GM12801 (cell line): ENCODE measurements around the gene YJEFN3.

Source experiments
- TF ChIP-seq, protein P1 (sequence below): IDR thresholded peaks from one replicate; pipeline ENCODE4 v1.5.1; 2011; ENCODE audit warnings: control low read depth; ENCODE audit not compliant: insufficient read length; ENCODE audit errors: extremely low read depth

YJEFN3 gene

DNA sequence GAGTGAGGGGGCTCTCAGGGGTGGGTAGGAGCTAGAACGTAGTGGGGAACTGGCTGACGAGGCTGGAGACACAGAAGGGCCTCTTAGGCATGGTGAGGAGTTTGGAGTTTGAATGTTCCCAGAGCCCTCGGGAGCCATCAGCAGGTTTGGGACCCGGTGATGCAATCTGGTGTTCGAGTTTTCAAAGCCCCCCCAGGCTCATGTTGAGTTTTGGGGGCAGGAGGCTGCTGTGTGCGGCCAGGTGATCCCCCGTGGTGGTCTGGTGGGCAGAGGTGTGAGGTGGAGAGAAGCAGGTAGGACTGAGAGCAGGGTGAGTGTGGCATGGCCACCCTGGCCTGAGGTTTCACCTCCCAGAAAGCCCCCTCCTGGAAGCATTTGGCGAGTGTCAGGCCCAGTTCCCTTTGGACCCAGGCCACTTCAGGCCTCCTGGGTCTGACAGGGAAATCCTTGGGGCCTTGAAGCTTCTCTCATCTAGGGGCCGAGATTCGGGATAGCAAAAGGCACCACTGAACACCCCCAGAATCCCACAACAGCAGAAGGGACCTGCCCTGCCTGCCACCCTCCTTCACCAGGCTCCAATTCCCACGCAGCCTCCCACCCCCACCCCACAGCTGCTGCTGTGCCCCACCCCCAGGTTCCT is 1.2 kb downstream of the YJEFN3 start:
- TF ChIP-seq, protein P1, sequence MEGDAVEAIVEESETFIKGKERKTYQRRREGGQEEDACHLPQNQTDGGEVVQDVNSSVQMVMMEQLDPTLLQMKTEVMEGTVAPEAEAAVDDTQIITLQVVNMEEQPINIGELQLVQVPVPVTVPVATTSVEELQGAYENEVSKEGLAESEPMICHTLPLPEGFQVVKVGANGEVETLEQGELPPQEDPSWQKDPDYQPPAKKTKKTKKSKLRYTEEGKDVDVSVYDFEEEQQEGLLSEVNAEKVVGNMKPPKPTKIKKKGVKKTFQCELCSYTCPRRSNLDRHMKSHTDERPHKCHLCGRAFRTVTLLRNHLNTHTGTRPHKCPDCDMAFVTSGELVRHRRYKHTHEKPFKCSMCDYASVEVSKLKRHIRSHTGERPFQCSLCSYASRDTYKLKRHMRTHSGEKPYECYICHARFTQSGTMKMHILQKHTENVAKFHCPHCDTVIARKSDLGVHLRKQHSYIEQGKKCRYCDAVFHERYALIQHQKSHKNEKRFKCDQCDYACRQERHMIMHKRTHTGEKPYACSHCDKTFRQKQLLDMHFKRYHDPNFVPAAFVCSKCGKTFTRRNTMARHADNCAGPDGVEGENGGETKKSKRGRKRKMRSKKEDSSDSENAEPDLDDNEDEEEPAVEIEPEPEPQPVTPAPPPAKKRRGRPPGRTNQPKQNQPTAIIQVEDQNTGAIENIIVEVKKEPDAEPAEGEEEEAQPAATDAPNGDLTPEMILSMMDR, result no peak

DNA sequence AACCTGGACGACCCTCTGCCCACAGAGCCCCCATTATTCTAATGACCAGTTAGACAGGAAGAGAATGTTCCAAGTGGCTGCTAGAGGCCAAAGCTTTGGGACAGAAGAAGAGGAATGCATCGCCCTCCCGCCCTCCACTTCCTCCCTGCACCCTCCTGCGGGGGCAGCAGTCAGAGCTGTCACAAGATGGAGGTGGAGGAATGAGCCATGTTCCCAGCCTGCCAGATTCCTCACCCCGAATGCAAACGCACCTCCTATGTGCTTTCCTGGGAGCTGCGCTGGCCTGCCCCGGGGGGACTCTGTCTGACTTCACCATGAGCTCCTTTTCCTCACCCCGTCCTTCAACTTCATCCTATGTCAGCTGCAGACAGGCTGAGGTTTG is 1.7 kb downstream of the YJEFN3 start:
- TF ChIP-seq, protein P1, result no peak

DNA sequence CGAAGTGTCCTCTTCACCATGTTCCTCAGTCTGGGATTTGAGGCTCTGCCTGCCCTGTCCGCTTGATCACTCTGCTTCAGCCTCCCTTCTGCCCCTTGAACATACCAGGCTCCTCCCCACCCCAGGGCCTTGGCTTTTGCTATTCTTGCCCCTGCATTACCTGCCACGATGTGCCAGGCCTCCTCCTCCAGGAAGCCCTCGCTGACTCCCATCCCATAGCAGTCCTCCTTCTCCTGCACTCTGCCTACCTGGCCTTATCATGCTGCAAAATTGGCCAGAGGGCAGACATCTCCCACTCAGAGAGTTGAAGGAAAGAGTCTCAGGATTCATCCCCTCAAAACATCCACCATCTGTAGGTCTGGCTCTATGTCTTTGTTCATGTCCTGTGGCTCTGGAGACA is 2.2 kb downstream of the YJEFN3 start:
- TF ChIP-seq, protein P1, result no peak

DNA sequence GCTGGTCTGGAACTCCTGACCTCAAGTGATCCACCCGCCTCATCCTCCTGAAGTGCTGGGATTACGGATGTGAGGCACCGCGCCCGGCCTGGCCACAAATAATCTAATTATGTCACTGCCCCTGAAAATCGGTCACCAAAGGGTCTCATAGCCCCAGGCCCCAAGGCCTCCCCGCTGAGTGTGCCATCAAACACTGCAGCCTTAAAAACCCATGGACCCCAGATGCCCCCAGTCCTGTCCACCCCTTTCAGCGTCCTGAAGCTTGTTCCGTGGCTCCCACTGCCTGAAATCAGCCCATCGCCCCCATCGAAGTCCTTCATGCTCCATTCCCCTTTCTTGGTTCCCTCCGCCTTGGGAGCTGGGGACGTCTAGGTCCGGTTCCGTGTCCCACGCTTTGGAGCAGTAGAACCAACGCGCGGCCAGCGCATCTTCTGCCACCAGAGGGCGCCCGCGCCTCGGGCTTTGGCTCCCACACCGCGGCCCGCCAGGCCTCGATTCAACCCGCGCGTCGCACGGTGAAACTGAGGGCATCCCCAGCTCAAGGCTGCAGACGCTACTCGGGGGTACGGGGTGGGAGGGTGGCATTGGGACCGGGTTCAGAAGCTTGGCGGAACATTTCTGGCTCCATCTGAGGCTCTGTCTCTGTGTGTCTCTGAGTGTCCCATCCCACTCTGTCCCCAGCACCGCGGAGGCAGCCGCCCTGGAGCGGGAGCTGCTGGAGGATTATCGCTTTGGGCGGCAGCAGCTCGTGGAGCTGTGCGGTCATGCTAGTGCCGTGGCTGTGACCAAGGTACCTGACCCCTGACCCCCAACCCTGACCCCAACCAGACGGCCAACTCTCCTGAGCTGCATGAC is 3.5 kb downstream of the YJEFN3 start:
- TF ChIP-seq, protein P1, result no peak

DNA sequence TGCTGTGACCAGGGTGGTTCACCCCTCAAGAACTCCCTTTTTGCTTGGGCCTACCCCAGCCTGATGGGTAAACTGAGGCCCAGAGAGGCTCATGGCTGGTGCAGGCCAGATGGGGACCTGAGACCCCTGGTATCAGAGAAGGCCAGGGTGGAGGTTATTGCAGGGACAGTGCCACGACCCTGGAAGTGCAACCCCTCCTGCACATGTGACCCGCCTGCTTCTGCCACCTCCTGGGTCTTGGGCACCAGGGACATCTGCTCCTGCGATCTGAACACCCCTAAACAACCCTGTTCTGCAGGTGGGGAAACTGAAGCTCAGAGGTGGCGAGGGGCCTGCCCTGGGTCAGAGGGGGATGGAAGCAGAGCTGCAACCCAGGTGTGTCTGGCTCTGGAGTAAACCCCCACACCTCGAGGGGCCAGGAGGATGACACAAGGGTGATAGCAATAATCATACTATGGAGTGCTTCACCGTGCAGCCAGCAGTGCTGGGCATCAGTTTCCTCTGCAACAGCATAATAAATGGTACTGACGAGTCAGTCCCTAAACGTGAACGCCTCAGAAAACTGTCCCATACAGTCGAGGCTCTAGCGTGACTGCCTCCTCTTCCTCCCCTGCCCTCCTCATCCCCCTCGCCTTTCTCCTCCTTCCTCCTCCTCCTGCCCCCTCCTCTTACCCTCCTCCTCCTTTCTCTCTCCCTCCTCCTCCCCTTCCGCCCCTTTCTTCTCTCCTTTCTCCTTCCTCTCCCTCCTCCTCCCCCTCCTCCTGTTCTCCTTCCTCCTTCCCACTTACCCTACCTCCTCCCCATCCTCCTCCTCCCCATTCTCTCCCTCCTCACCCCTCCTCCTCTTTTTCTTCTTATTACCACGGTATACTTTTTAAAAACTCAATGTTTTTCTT is 4.3 kb downstream of the YJEFN3 start:
- TF ChIP-seq, protein P1, result no peak

DNA sequence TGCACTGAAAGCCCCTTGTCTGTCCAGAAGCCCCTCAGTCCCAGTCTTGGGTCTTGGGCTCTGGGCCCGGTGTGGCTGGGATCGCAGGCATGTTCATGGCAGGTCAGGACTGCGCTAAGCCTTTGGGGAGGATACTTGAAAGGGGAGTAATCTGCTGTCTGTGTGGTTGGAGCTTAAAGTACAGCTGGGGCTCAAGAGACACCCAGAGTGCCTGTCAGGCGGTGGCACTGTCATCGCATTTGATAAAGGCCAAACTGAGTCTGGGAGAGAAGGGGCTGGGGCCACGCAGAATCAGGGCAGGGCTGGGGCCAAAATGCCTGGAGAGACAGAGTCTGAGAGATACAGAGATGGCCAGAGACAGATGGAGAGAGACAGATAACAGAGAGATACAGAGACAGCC is 5.1 kb downstream of the YJEFN3 start:
- TF ChIP-seq, protein P1, result no peak
